Measurements from ENCODE around the gene FGGY.
"Not testable (repeated sequence)": the region's sequence is repeated elsewhere in the genome, so short reads cannot be mapped to it uniquely, and the experiment has no call there.

FGGY gene

DNA sequence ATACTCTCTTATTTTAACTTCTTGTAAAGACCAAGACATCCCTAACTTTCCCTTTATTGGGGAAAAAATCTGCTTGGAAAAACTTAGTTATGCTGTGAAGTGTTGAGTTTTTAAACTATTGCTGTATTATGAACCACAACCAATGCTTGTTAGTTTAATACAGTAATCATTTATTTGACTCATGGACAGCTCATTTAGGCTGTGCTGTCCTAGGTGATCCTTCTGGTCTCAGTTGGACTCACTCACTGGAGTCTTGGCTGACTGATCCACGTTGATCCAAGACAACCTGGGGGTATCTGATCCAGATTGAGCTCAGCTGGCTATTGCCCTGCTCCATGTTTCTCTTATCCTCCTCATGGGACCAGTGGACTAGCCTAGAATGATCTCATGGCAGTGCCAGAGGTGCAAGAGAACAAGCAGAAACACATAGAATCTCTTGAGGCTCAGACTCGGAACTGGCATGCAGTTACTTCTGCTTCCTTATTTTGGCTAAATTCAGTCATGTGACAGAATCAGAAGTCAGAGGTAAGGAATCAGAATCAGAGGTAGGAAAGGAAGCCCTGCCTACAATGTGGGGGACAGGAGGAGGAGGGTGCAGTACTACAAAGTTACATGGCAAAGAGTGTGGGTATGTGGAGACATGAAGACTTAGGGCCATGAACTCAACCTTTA is 156.5 kb downstream of the FGGY start:
- Histone ChIP-seq H3K36me3 (ENCODE audit: insufficient read depth, low read length) (no peaks in the 10 kb centered on the region), H3K4me3 (ENCODE audit: low read length) (no peak overlapping the region), H3K27ac (ENCODE audit: low read depth, low read length) (no peak overlapping the region), H3K27me3 (ENCODE audit: insufficient read depth, low read length) (no peaks in the 10 kb centered on the region), H3K4me1 (ENCODE audit: insufficient read depth, low read length) (no peaks in the 10 kb centered on the region; the same call in 1 of the 2 replicates), H3K9ac (ENCODE audit: low read depth, low read length) (no peak overlapping the region), H3K9me3 (ENCODE audit: insufficient read depth, low read depth, low read length) (no peaks in the 10 kb centered on the region)
- 94% methylated on average over 2 of the region's 2 CpGs for WGBS

DNA sequence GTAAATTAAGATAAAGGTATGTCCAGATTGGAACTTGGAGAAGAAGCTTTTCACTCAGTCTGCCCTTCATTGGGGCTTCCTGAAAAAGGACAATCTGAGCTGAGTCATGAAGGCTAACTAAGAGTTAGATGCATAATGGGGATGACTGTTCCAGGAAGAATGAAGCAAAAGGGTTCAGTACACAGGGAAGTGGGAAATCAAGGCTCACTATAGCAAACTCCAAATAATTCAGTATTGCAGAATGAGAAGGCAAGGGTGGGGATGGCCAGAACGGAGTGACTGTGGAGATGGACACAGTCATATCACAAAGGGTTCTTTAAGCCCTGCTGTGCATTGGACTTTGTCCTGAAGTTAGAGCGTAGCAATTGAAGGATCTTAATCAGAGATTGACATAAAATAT is 158.3 kb downstream of the FGGY start:
- Histone ChIP-seq H3K9me3 (ENCODE audit: insufficient read depth, low read depth, low read length) (peaks cover 10% of the 10 kb centered on the region), H3K36me3 (ENCODE audit: insufficient read depth, low read length) (peaks cover 5% of the 10 kb centered on the region; the same call in 1 of the 2 replicates), H3K27me3 (ENCODE audit: insufficient read depth, low read length) (no peaks in the 10 kb centered on the region), H3K4me3 (ENCODE audit: low read length) (no peak overlapping the region), H3K27ac (ENCODE audit: low read depth, low read length) (no peak overlapping the region), H3K4me1 (ENCODE audit: insufficient read depth, low read length) (no peaks in the 10 kb centered on the region; the same call in 1 of the 2 replicates), H3K9ac (ENCODE audit: low read depth, low read length) (no peak overlapping the region)
- WGBS, result 88% methylated on average over 2 of the region's 2 CpGs

DNA sequence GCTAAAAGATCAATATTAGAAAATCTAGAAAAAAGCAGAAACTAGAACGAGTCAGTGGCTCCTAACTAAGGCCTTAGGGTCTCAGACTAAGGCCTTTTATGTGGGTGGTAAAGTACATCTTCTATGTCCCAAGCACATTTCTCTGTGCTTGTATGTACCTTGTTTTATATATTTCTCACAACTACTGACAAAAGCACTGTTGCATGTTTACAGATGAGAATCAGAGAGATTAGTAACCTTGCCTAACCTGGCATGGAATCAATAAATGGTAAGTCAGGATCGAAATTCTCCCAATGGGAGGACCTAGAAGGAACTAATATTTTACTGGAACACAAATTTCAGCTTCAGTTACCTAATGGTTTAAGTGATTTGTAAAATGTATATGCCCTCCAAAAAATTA is 160.9 kb downstream of the FGGY start:
- Histone ChIP-seq H3K9ac (ENCODE audit: low read depth, low read length) (no peak overlapping the region), H3K36me3 (ENCODE audit: insufficient read depth, low read length) (peaks cover 5% of the 10 kb centered on the region; the same call in 1 of the 2 replicates), H3K9me3 (ENCODE audit: insufficient read depth, low read depth, low read length) (peaks cover 16% of the 10 kb centered on the region), H3K4me1 (ENCODE audit: insufficient read depth, low read length) (no peaks in the 10 kb centered on the region), H3K27ac (ENCODE audit: low read depth, low read length) (no peak overlapping the region), H3K4me3 (ENCODE audit: low read length) (no peak overlapping the region), H3K27me3 (ENCODE audit: insufficient read depth, low read length) (no peaks in the 10 kb centered on the region)
- 92% methylated on average over 2 of the region's 2 CpGs for WGBS

DNA sequence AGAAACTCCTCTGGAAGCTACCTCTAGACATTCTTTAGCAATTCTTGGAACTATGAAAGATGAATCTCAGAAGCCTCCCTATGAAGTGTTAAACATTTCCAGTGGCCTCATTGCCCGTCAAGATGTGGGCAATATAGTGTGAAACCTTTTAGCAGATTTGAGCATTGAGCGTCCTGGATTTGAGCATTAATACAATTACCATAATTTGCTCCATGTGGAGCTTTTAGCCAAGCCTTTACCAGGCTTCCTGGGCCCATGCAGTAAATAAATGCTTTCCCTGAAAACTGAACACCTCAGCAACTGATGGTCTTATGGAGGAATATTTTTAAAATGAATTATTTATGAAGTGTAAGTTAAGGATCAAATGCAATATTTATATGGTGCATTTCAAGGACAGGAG is 162.0 kb downstream of the FGGY start:
- H3K4me3 ChIP-seq (ENCODE audit: low read length), result no peak overlapping the region
- H3K36me3 ChIP-seq (ENCODE audit: insufficient read depth, low read length), result peaks cover 5% of the 10 kb centered on the region; the same call in 1 of the 2 replicates
- H3K27me3 ChIP-seq (ENCODE audit: insufficient read depth, low read length), result no peaks in the 10 kb centered on the region
- H3K4me1 ChIP-seq (ENCODE audit: insufficient read depth, low read length), result no peaks in the 10 kb centered on the region
- no peak overlapping the region for H3K27ac ChIP-seq (ENCODE audit: low read depth, low read length)
- WGBS, result 98% methylated on average over 2 of the region's 2 CpGs
- no peak overlapping the region for H3K9ac ChIP-seq (ENCODE audit: low read depth, low read length)
- peaks cover 16% of the 10 kb centered on the region for H3K9me3 ChIP-seq (ENCODE audit: insufficient read depth, low read depth, low read length)

- H3K9ac ChIP-seq (ENCODE audit: low read depth, low read length); H3K4me1 ChIP-seq (ENCODE audit: insufficient read depth, low read length); H3K4me3 ChIP-seq (ENCODE audit: low read length); H3K27me3 ChIP-seq (ENCODE audit: insufficient read depth, low read length); H3K36me3 ChIP-seq (ENCODE audit: insufficient read depth, low read length); H3K27ac ChIP-seq (ENCODE audit: low read depth, low read length): not testable (repeated sequence)
- peaks cover 16% of the 10 kb centered on the region for H3K9me3 ChIP-seq (ENCODE audit: insufficient read depth, low read depth, low read length)
- 96% methylated on average over 2 of the region's 2 CpGs for WGBS
These were observed 166.0 kb downstream of the FGGY start for GRCh38 chr1:59462942-59463341.

- not testable (repeated sequence) for H3K36me3 ChIP-seq (ENCODE audit: insufficient read depth, low read length); H3K9ac ChIP-seq (ENCODE audit: low read depth, low read length); H3K4me1 ChIP-seq (ENCODE audit: insufficient read depth, low read length); H3K27ac ChIP-seq (ENCODE audit: low read depth, low read length); H3K9me3 ChIP-seq (ENCODE audit: insufficient read depth, low read depth, low read length); H3K4me3 ChIP-seq (ENCODE audit: low read length); H3K27me3 ChIP-seq (ENCODE audit: insufficient read depth, low read length)
These were observed 168.6 kb downstream of the FGGY start for GRCh38 chr1:59465478-59465877.

DNA sequence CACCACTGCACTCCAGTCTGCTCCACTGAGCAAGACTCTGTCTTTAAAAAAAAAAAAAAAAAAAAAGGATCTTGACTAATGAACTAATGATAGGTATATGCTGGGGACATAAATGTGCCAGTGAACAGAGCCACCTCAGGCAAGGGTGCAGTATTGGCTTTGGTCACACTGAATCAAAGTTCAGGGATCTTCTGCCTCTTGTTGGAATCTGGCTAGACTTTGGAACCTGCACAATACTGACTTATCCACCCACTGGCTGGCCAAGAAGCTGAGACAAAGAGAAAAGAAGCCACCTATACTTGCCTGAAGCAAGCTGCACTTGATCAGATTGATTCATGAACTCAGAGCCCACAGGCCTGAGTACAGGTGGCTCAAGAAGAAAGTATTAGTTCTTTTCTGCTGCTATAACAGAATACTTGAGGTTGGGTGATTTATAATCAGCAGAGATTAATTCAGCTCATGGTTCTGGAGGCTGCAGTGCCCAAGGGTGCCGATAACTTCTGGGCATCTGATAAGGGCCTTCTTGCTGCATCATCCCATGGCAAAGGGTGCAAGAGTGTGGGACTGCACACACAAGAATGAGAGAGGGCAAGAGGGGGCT is 172.0 kb downstream of the FGGY start:
- no peak overlapping the region for H3K9ac ChIP-seq (ENCODE audit: low read depth, low read length)
- H3K27ac ChIP-seq (ENCODE audit: low read depth, low read length), result no peak overlapping the region
- H3K9me3 ChIP-seq (ENCODE audit: insufficient read depth, low read depth, low read length), result peaks cover 3% of the 10 kb centered on the region; the same call in 1 of the 2 replicates
- H3K36me3 ChIP-seq (ENCODE audit: insufficient read depth, low read length), result no peaks in the 10 kb centered on the region
- WGBS, result 96% methylated on average over 1 of the region's 1 CpG
- no peaks in the 10 kb centered on the region for H3K27me3 ChIP-seq (ENCODE audit: insufficient read depth, low read length)
- no peak overlapping the region for H3K4me3 ChIP-seq (ENCODE audit: low read length)
- H3K4me1 ChIP-seq (ENCODE audit: insufficient read depth, low read length), result no peaks in the 10 kb centered on the region

- H3K27ac ChIP-seq (ENCODE audit: low read depth, low read length); H3K36me3 ChIP-seq (ENCODE audit: insufficient read depth, low read length); H3K27me3 ChIP-seq (ENCODE audit: insufficient read depth, low read length); H3K9me3 ChIP-seq (ENCODE audit: insufficient read depth, low read depth, low read length); H3K4me3 ChIP-seq (ENCODE audit: low read length); H3K4me1 ChIP-seq (ENCODE audit: insufficient read depth, low read length); H3K9ac ChIP-seq (ENCODE audit: low read depth, low read length): not testable (repeated sequence)
- 96% methylated on average over 43 of the region's 43 CpGs for WGBS
These were observed 175.2 kb downstream of the FGGY start for GRCh38 chr1:59471991-59472570.

DNA sequence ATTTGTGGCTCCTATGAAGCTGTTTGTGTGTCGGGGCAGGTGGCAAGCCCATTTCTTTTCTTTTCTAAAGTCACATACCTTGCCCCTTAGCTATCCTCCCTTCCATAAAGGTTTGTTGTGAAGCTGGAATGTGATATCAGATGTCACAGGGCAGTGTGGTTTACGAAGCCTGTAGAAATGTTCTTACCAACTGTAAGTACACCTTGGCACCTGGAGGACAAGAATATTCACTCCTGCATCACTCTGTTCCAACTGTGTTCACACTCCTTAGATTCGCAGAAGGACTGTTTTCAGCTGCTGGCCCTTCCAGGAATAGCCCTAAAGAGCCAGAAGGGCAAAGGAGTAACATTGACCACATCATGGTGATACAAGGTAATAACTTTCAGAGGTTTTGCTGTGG is 176.9 kb downstream of the FGGY start:
- WGBS, result 96% methylated on average over 2 of the region's 3 CpGs
- no peak overlapping the region for H3K4me3 ChIP-seq (ENCODE audit: low read length)

GRCh38 chr1:59474496-59474895 is 177.6 kb downstream of the FGGY start:
- no peaks in the 10 kb centered on the region for H3K27me3 ChIP-seq (ENCODE audit: insufficient read depth, low read length)
- H3K9ac ChIP-seq (ENCODE audit: low read depth, low read length), result no peak overlapping the region
- H3K27ac ChIP-seq (ENCODE audit: low read depth, low read length), result no peak overlapping the region
- no peaks in the 10 kb centered on the region for H3K36me3 ChIP-seq (ENCODE audit: insufficient read depth, low read length)
- no peak overlapping the region for H3K4me3 ChIP-seq (ENCODE audit: low read length)
- WGBS, result 100% methylated on average over 2 of the region's 2 CpGs
- H3K4me1 ChIP-seq (ENCODE audit: insufficient read depth, low read length), result no peaks in the 10 kb centered on the region
- H3K9me3 ChIP-seq (ENCODE audit: insufficient read depth, low read depth, low read length), result no peaks in the 10 kb centered on the region

More for the DNA sequence above, 176.9 kb downstream of the FGGY start:
- Histone ChIP-seq H3K9me3 (ENCODE audit: insufficient read depth, low read depth, low read length) (peaks cover 3% of the 10 kb centered on the region; the same call in 1 of the 2 replicates), H3K27ac (ENCODE audit: low read depth, low read length) (no peak overlapping the region), H3K9ac (ENCODE audit: low read depth, low read length) (no peak overlapping the region), H3K4me1 (ENCODE audit: insufficient read depth, low read length) (no peaks in the 10 kb centered on the region), H3K27me3 (ENCODE audit: insufficient read depth, low read length) (no peaks in the 10 kb centered on the region), H3K36me3 (ENCODE audit: insufficient read depth, low read length) (no peaks in the 10 kb centered on the region)

DNA sequence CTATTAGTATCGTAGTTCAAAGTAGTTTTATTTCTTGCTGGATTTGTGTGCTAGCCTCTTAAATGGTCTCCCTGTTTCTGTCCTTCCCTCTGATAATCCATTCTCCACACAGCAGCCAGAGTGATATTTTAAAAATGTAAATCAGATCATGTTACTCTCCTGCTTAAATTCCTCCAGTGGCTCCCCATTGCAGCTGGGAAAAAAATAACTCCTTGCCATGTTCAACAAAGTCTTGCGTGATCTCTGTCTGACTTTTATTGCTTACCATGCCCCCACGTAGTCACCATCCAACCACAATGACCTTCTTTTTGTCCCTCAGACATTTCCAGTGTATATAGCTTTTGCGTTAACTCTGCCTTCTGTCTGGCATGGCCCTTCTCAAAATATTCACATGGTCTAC is 178.8 kb downstream of the FGGY start:
- 93% methylated on average over 4 of the region's 4 CpGs for WGBS
- Histone ChIP-seq H3K27me3 (ENCODE audit: insufficient read depth, low read length) (no peaks in the 10 kb centered on the region), H3K9ac (ENCODE audit: low read depth, low read length) (no peak overlapping the region), H3K36me3 (ENCODE audit: insufficient read depth, low read length) (no peaks in the 10 kb centered on the region), H3K27ac (ENCODE audit: low read depth, low read length) (no peak overlapping the region), H3K9me3 (ENCODE audit: insufficient read depth, low read depth, low read length) (no peaks in the 10 kb centered on the region), H3K4me1 (ENCODE audit: insufficient read depth, low read length) (no peaks in the 10 kb centered on the region), H3K4me3 (ENCODE audit: low read length) (no peak overlapping the region)
